Endodermal cell (in vitro differentiated cells): ENCODE data around the gene ZNF99. TPM values are rescaled to one million over a fixed set of nuclear protein-coding genes. Genes with fewer than 3 reads are reported as not detected.

ENCODE experiments used
- DNase-seq: peaks from one replicate; pipeline ENCODE4 v3.0.0-alpha.2; 2017
- H3K27ac ChIP-seq: 2 replicates; pipeline ENCODE4 v1.5.1; 2013; ENCODE audit warnings: mild to moderate bottlenecking, low read depth, low read length, moderate library complexity
- H3K27me3 ChIP-seq: 2 replicates; pipeline ENCODE4 v1.6.1; 2013; ENCODE audit warnings: mild to moderate bottlenecking, low read length, moderate library complexity; ENCODE audit not compliant: insufficient read depth, control insufficient read depth, poor library complexity, severe bottlenecking
- H3K36me3 ChIP-seq: 2 replicates; pipeline ENCODE4 v1.7.0; 2013; ENCODE audit warnings: mild to moderate bottlenecking, low read length, moderate library complexity; ENCODE audit not compliant: control insufficient read depth, insufficient read depth
- H3K4me1 ChIP-seq: one replicate; pipeline ENCODE4 v1.7.0; 2013; ENCODE audit warnings: low read length; ENCODE audit not compliant: control insufficient read depth, insufficient read depth
- H3K4me3 ChIP-seq: 2 replicates; pipeline ENCODE4 v1.5.1; 2013; ENCODE audit warnings: mild to moderate bottlenecking, low read length, moderate library complexity
- H3K9ac ChIP-seq: 2 replicates; pipeline ENCODE4 v1.6.1; 2013; ENCODE audit warnings: mild to moderate bottlenecking, low read length, moderate library complexity; ENCODE audit not compliant: poor library complexity, severe bottlenecking; ENCODE audit errors: extremely low read depth
- H3K9me3 ChIP-seq: 2 replicates; pipeline ENCODE4 v1.6.1; 2013; ENCODE audit warnings: mild to moderate bottlenecking, low read length, moderate library complexity; ENCODE audit not compliant: control insufficient read depth
- H3K27ac Mint-ChIP-seq: 2 replicates; pipeline ENCODE4 v1.8.0; 2020; ENCODE audit warnings: mixed read lengths
- H3K27me3 Mint-ChIP-seq: 2 replicates; pipeline ENCODE4 v1.8.0; 2021; ENCODE audit warnings: mild to moderate bottlenecking, mixed read lengths; ENCODE audit not compliant: insufficient read depth
- H3K36me3 Mint-ChIP-seq: 2 replicates; pipeline ENCODE4 v1.8.0; 2020; ENCODE audit warnings: low read depth, mixed read lengths
- H3K4me1 Mint-ChIP-seq: 2 replicates; pipeline ENCODE4 v1.8.0; 2020; ENCODE audit warnings: mixed read lengths
- H3K4me3 Mint-ChIP-seq: 2 replicates; pipeline ENCODE4 v1.8.0; 2020; ENCODE audit warnings: mild to moderate bottlenecking, moderate library complexity, mixed read lengths
- H3K9me3 Mint-ChIP-seq: 2 replicates; pipeline ENCODE4 v1.8.0; 2020; ENCODE audit warnings: mild to moderate bottlenecking, mixed read lengths
- WGBS, 2 experiments: methylation state at CpG; one replicate each; pipeline versions ENCODE4 v1.1.5 to v1.1.7; 2013; ENCODE audit warnings: missing lambda C conversion rate in 2 of 2, mixed read lengths in 1 of 2; ENCODE audit not compliant: insufficient coverage in 1 of 2, insufficient read length in 1 of 2; 5-methylcytosine and 5-hydroxymethylcytosine counted together
- total RNA-seq, 2 donors: library from RNA; stranded (reverse); fragmentation: NEBNext Ultra II Directional in 1 of 2; extraction: Animal tissue kit (Norgen Biotek cat#: 25700) in 1 of 2; gene quantifications; 2 replicates in 1 of 2; 3 replicates in 1 of 2; pipeline ENCODE4 v1.2.1, GENCODE V29; 2021
- TF ChIP-seq, protein P1 (sequence below): fragments of 200-600 bp; sonication (generic); conservative IDR thresholded peaks from 2 replicates; pipeline ENCODE4 v1.5.0; 2021; ENCODE audit warnings: antibody characterized with exemption, mild to moderate bottlenecking

ZNF99 gene
- total RNA-seq, 2 donors from 2014 or later, result not detected

DNA sequence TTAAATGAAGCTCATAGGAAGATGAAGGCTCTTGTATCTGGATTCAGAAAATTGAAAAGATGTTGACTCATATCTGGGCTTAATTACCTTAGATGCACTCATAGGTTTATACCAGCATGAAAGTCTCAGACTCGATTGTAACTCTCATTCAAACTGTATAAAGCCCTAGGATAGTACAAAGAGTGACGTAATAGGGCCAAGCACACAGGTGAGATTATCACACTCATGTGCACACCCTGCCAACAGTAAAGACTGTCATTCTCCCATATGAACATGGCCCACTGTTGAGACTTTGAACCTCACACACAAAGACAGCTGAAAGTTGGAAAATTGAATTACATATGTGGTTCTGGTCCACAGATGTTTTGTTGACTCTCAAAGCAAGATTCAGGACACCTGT, 30.2 kb upstream of the ZNF99 start:
- TF ChIP-seq, protein P1, sequence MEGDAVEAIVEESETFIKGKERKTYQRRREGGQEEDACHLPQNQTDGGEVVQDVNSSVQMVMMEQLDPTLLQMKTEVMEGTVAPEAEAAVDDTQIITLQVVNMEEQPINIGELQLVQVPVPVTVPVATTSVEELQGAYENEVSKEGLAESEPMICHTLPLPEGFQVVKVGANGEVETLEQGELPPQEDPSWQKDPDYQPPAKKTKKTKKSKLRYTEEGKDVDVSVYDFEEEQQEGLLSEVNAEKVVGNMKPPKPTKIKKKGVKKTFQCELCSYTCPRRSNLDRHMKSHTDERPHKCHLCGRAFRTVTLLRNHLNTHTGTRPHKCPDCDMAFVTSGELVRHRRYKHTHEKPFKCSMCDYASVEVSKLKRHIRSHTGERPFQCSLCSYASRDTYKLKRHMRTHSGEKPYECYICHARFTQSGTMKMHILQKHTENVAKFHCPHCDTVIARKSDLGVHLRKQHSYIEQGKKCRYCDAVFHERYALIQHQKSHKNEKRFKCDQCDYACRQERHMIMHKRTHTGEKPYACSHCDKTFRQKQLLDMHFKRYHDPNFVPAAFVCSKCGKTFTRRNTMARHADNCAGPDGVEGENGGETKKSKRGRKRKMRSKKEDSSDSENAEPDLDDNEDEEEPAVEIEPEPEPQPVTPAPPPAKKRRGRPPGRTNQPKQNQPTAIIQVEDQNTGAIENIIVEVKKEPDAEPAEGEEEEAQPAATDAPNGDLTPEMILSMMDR, result no peak
- H3K27me3 ChIP-seq, result no peaks in the 10 kb centered on the region
- H3K4me3 Mint-ChIP-seq, result no peak overlapping the region
- peaks cover 96% of the 10 kb centered on the region for H3K9me3 ChIP-seq
- no peak overlapping the region for H3K4me3 ChIP-seq
- H3K9ac ChIP-seq, result no peak overlapping the region
- no peaks in the 10 kb centered on the region for H3K4me1 ChIP-seq
- H3K27ac Mint-ChIP-seq, result no peak overlapping the region
- no peak for DNase-seq
- 55 to 76% methylated on average over 1 to 2 of the region's 2 CpGs for WGBS, 2 experiments
- H3K36me3 ChIP-seq, result no peaks in the 10 kb centered on the region
- H3K4me1 Mint-ChIP-seq, result no peaks in the 10 kb centered on the region
- H3K36me3 Mint-ChIP-seq, result no peaks in the 10 kb centered on the region
- H3K27ac ChIP-seq, result no peak overlapping the region
- peaks cover 99% of the 10 kb centered on the region for H3K9me3 Mint-ChIP-seq
- H3K27me3 Mint-ChIP-seq, result no peaks in the 10 kb centered on the region

DNA sequence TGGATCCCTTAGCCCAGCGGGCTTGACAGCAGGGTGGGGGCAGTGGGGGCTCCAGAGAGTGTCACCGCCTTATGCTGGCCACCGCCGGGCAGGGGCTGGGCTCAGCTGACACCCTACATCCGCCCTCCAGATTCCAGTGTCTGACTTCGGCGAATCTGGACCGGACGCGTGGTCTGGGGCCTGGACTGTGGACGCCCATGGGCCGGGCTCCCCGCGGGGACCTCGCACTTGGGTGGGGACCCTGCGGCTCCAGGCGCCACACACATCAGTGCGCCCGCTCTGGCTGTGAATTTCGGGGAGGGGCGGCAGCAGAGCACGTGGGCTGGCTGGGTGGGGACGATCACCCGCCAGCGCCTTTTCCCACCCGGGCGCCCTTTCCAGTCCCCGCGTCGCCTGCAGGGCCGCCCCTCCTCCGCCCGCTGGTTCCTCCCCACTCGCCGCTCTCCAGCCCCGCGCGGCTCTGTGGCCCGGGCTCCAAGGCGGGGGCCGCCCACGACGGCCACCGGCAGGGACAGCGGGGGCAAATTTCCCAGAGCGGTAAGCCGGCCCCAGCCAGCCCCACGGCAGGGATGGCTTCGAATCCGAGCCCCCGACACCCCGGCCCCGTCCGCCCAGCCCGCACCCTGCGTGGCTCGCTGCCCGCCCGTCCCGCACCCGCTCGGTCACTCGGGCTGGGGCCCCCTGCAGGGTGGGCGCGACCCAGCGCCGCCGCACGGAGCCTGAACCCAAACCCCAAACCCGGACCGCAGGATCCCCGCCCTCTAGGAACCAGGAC, 23.3 kb upstream of the ZNF99 start:
- H3K9me3 Mint-ChIP-seq, result peaks cover 82% of the 10 kb centered on the region
- no peaks in the 10 kb centered on the region for H3K27me3 ChIP-seq
- no peaks in the 10 kb centered on the region for H3K36me3 ChIP-seq
- no peak overlapping the region for H3K4me3 ChIP-seq
- H3K27ac ChIP-seq, result no peak overlapping the region
- no peak overlapping the region for H3K9ac ChIP-seq
- no peak for DNase-seq
- no peaks in the 10 kb centered on the region for H3K4me1 ChIP-seq
- H3K9me3 ChIP-seq, result peaks cover 52% of the 10 kb centered on the region
- no peak overlapping the region for H3K27ac Mint-ChIP-seq
- WGBS, 2 experiments, result 91 to 94% methylated on average over 25 to 72 of the region's 72 CpGs
- no peaks in the 10 kb centered on the region for H3K4me1 Mint-ChIP-seq
- H3K36me3 Mint-ChIP-seq, result no peaks in the 10 kb centered on the region
- H3K4me3 Mint-ChIP-seq, result no peak overlapping the region
- no peaks in the 10 kb centered on the region for H3K27me3 Mint-ChIP-seq
- TF ChIP-seq, protein P1, result no peak

DNA sequence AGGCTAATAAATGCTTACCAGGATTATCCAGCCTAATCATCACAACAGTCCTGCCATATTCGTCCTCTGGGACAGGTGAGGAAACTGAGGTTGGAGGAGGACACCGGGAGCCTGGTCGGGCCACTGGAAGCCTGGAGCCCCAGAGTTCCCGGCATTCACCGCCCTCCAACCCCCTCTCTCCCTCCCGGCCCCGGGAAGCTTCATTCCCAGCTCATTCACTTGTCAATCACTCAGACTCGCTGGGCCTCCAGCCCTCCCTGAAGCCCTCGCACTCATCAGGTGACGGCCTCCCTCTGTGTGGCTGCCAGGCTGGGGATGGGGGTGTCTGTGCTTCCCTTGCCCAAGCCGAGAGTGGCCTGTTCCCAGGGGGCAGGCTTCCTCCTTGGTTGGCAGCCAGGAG, 22.5 kb upstream of the ZNF99 start:
- Histone ChIP-seq H3K27me3 (no peaks in the 10 kb centered on the region), H3K9ac (no peak overlapping the region), H3K4me1 (no peaks in the 10 kb centered on the region), H3K9me3 (peaks cover 52% of the 10 kb centered on the region), H3K4me3 (no peak overlapping the region), H3K36me3 (no peaks in the 10 kb centered on the region), H3K27ac (no peak overlapping the region)
- Mint-ChIP-seq H3K27me3 (no peaks in the 10 kb centered on the region), H3K27ac (no peak overlapping the region), H3K4me1 (no peaks in the 10 kb centered on the region), H3K9me3 (peaks cover 80% of the 10 kb centered on the region), H3K4me3 (no peak overlapping the region), H3K36me3 (no peaks in the 10 kb centered on the region)
- 83% methylated on average over 11 of the region's 11 CpGs; no CpG with 5 or more reads in 1 of the 2 experiments for WGBS, 2 experiments
- TF ChIP-seq, protein P1, result no peak
- DNase-seq, result no peak
